H9 (cell line): Measurements from ENCODE around the gene TSGA10. TPM values are rescaled to one million over a fixed set of nuclear protein-coding genes. Genes with fewer than 3 reads are reported as not detected.
A peak's percentile ranks its signal among the peaks of the same experiment; 100 is the strongest.

Experiments
- DNase-seq: peaks from one replicate; pipeline ENCODE4 v3.0.0-alpha.2; 2017
- H2AFZ ChIP-seq: one replicate; pipeline ENCODE4 v1.6.1; 2013; ENCODE audit warnings: mild to moderate bottlenecking, low read length, control low read depth, moderate library complexity
- H2AK5ac ChIP-seq: 2 replicates; pipeline ENCODE4 v1.6.1; 2013; ENCODE audit warnings: low read length, control low read depth, mixed read lengths; ENCODE audit not compliant: insufficient read length
- H2BK120ac ChIP-seq: one replicate; pipeline ENCODE4 v1.6.1; 2013; ENCODE audit warnings: low read depth, mild to moderate bottlenecking, low read length, control low read depth, inconsistent platforms; ENCODE audit not compliant: poor library complexity, severe bottlenecking
- H2BK12ac ChIP-seq: 2 replicates; pipeline ENCODE4 v1.6.1; 2013; ENCODE audit warnings: low read length, control low read depth, mixed read lengths, low read depth; ENCODE audit not compliant: insufficient read length
- H2BK15ac ChIP-seq: 2 replicates; pipeline ENCODE4 v1.6.1; 2013; ENCODE audit warnings: low read depth, low read length, control low read depth
- H2BK20ac ChIP-seq: one replicate; pipeline ENCODE4 v1.6.1; 2013; ENCODE audit warnings: low read depth, mild to moderate bottlenecking, low read length, control low read depth, inconsistent platforms; ENCODE audit not compliant: poor library complexity, severe bottlenecking
- H2BK5ac ChIP-seq: 2 replicates; pipeline ENCODE4 v1.6.1; 2013; ENCODE audit warnings: low read length, control low read depth, mixed read lengths; ENCODE audit not compliant: insufficient read length
- H3K14ac ChIP-seq: 2 replicates; pipeline ENCODE4 v1.6.1; 2013; ENCODE audit warnings: low read length, control low read depth; ENCODE audit not compliant: insufficient read depth
- H3K18ac ChIP-seq: 2 replicates; pipeline ENCODE4 v1.6.1; 2013; ENCODE audit warnings: low read depth, mild to moderate bottlenecking, mixed read lengths, low read length, control low read depth; ENCODE audit not compliant: insufficient read length
- H3K23ac ChIP-seq: 2 replicates; pipeline ENCODE4 v1.6.1; 2013; ENCODE audit warnings: low read length, control low read depth, mixed read lengths, low read depth; ENCODE audit not compliant: insufficient read length
- H3K23me2 ChIP-seq: 2 replicates; pipeline ENCODE4 v1.6.1; 2013; ENCODE audit warnings: low read depth, mild to moderate bottlenecking, mixed read lengths, low read length, control low read depth; ENCODE audit not compliant: insufficient read length, poor library complexity, severe bottlenecking
- H3K27ac ChIP-seq: 2 replicates; pipeline ENCODE4 v1.5.1; 2013; ENCODE audit warnings: low read length, control low read depth, mixed read lengths, low read depth; ENCODE audit not compliant: insufficient read length
- H3K27me3 ChIP-seq: 2 replicates; pipeline ENCODE4 v1.6.1; 2013; ENCODE audit warnings: low read length, control low read depth, inconsistent platforms; ENCODE audit not compliant: insufficient read depth
- H3K4ac ChIP-seq: 2 replicates; pipeline ENCODE4 v1.6.1; 2013; ENCODE audit warnings: low read depth, mild to moderate bottlenecking, control low read depth, inconsistent platforms, low read length, moderate library complexity
- H3K4me1 ChIP-seq: 2 replicates; pipeline ENCODE4 v1.6.1; 2013; ENCODE audit warnings: low read length, control low read depth, inconsistent platforms; ENCODE audit not compliant: insufficient read depth
- H3K4me2 ChIP-seq: 2 replicates; pipeline ENCODE4 v1.6.1; 2013; ENCODE audit warnings: low read length, control low read depth, mixed read lengths; ENCODE audit not compliant: insufficient read length, insufficient read depth
- H3K56ac ChIP-seq: 2 replicates; pipeline ENCODE4 v1.6.1; 2013; ENCODE audit warnings: low read depth, mild to moderate bottlenecking, mixed read lengths, low read length, control low read depth; ENCODE audit not compliant: insufficient read length
- H3K79me1 ChIP-seq: 2 replicates; pipeline ENCODE4 v1.6.1; 2013; ENCODE audit warnings: low read depth, mild to moderate bottlenecking, moderate library complexity, low read length, control low read depth, inconsistent platforms; ENCODE audit not compliant: insufficient read depth, poor library complexity, severe bottlenecking
- H3K79me2 ChIP-seq: 2 replicates; pipeline ENCODE4 v1.6.1; 2013; ENCODE audit warnings: low read length, control low read depth, inconsistent platforms; ENCODE audit not compliant: insufficient read depth
- H3K9ac ChIP-seq: 2 replicates; pipeline ENCODE4 v1.6.1; 2013; ENCODE audit warnings: low read length, control low read depth, mixed read lengths; ENCODE audit not compliant: insufficient read length; ENCODE audit errors: extremely low read depth
- H3K9me3 ChIP-seq: one replicate; pipeline ENCODE4 v1.6.1; 2013; ENCODE audit warnings: low read depth, low read length, inconsistent platforms; ENCODE audit not compliant: control insufficient read depth
- H3T11ph ChIP-seq: one replicate; pipeline ENCODE4 v1.6.1; 2013; ENCODE audit warnings: mild to moderate bottlenecking, low read length, control low read depth, inconsistent platforms
- H4K20me1 ChIP-seq: one replicate; pipeline ENCODE4 v1.6.1; 2013; ENCODE audit not compliant: control insufficient read depth, insufficient read length, insufficient read depth
- H4K5ac ChIP-seq: 2 replicates; pipeline ENCODE4 v1.6.1; 2013; ENCODE audit warnings: low read depth, mild to moderate bottlenecking, mixed read lengths, low read length, control low read depth; ENCODE audit not compliant: insufficient read length
- H4K8ac ChIP-seq: replicated peaks from 2 replicates; pipeline ENCODE4 v1.6.1; 2013; ENCODE audit warnings: low read length, control low read depth, mixed read lengths, low read depth; ENCODE audit not compliant: insufficient read length
- H4K91ac ChIP-seq: 2 replicates; pipeline ENCODE4 v1.6.1; 2013; ENCODE audit warnings: low read depth, mild to moderate bottlenecking, moderate library complexity, mixed read lengths, low read length, control low read depth; ENCODE audit not compliant: insufficient read length
- H3K27ac Mint-ChIP-seq, 3 experiments: 2 replicates in 2 of 3; 3 replicates in 1 of 3; pipeline ENCODE4 v1.8.0; 2020 to 2021; ENCODE audit warnings: mixed read lengths in 3 of 3, mild to moderate bottlenecking in 1 of 3, moderate library complexity in 1 of 3
- H3K27me3 Mint-ChIP-seq: 2 replicates; pipeline ENCODE4 v1.8.0; 2021; ENCODE audit warnings: low read depth, mild to moderate bottlenecking, moderate library complexity, mixed read lengths
- H3K36me3 Mint-ChIP-seq, 3 experiments: 2 replicates in 2 of 3; 3 replicates in 1 of 3; pipeline ENCODE4 v1.8.0; 2020 to 2021; ENCODE audit warnings: low read depth in 3 of 3, mixed read lengths in 3 of 3; ENCODE audit not compliant: insufficient read depth in 1 of 3
- H3K4me1 Mint-ChIP-seq, 2 experiments: 2 replicates each; pipeline ENCODE4 v1.8.0; 2020; ENCODE audit warnings: mixed read lengths in 2 of 2
- H3K4me3 Mint-ChIP-seq, 2 experiments: 2 replicates in 1 of 2; 3 replicates in 1 of 2; pipeline ENCODE4 v1.8.0; 2020 to 2021; ENCODE audit warnings: mild to moderate bottlenecking in 2 of 2, mixed read lengths in 2 of 2, moderate library complexity in 1 of 2
- H3K9me3 Mint-ChIP-seq, 2 experiments: 2 replicates in 1 of 2; 3 replicates in 1 of 2; pipeline ENCODE4 v1.8.0; 2020; ENCODE audit warnings: mild to moderate bottlenecking in 2 of 2, mixed read lengths in 2 of 2, moderate library complexity in 1 of 2
- CTCF ChIP-seq: fragments of 200-600 bp; sonication (generic); conservative IDR thresholded peaks from 3 replicates; pipeline ENCODE4 v1.8.0; 2021; ENCODE audit warnings: antibody characterized with exemption, mild to moderate bottlenecking
- WGBS: extraction: QIAGEN DNeasy Blood & Tissue Kit; methylation state at CpG from one replicate; pipeline ENCODE4 v1.1.7; 2013; ENCODE audit warnings: missing lambda C conversion rate, low lambda C conversion rate, mixed read lengths; ENCODE audit not compliant: insufficient read length; ENCODE audit errors: extremely low coverage; 5-methylcytosine and 5-hydroxymethylcytosine counted together
- long read RNA-seq: library from polyadenylated mRNA; unstranded; transcript quantifications from one replicate; pipeline ENCODE4 v2.0.0, GENCODE V29; 2020
- total RNA-seq: library from RNA; stranded (reverse); gene quantifications from 2 replicates; pipeline ENCODE4 v1.2.1, GENCODE V29; 2021

The TSGA10 gene
- total RNA-seq, result 6.1 and 6.3 TPM in 2 replicates
- long read RNA-seq, partial matches to known transcripts, result 5 of 13 reads
- long read RNA-seq, other reads (novel, unspliced or antisense), result 8 of 13 reads

- Histone ChIP-seq H3K9ac (peak within 1 kb of the TSS; percentile 51), H4K8ac (no peak within 1 kb of the TSS), H2BK12ac (no peak within 1 kb of the TSS), H3K27me3 (no peaks in the 10 kb centered on the region), H2AK5ac (no peak within 1 kb of the TSS), H2AFZ (peak within 1 kb of the TSS; percentile 26), H4K20me1 (peaks cover 2% of the 10 kb centered on the region), H3K14ac (peak within 1 kb of the TSS; percentile 87), H3K4me2 (peak within 1 kb of the TSS; percentile 89), H2BK15ac (no peak within 1 kb of the TSS), H3K23me2 (peaks cover 14% of the 10 kb centered on the region), H4K5ac (no peak within 1 kb of the TSS), H3K9me3 (no peaks in the 10 kb centered on the region), H3K4me1 (0 out of 2 replicates have a peak, but pooled peaks cover 2% of the 10 kb centered on the region), H3K79me2 (no peaks in the 10 kb centered on the region), H2BK20ac (no peak within 1 kb of the TSS), H3K23ac (no peak within 1 kb of the TSS), H3K27ac (no peak within 1 kb of the TSS), H2BK5ac (no peak within 1 kb of the TSS), H3K56ac (no peak within 1 kb of the TSS), H3T11ph (no peak within 1 kb of the TSS), H3K79me1 (no peaks in the 10 kb centered on the region), H3K18ac (peak within 1 kb of the TSS; percentile 60), H3K4ac (no peak within 1 kb of the TSS), H4K91ac (no peak within 1 kb of the TSS), H2BK120ac (no peak within 1 kb of the TSS)
- Mint-ChIP-seq H3K4me1 (peaks cover 15 to 20% of the 10 kb centered on the region in 2 experiments), H3K27me3 (no peaks in the 10 kb centered on the region), H3K36me3 (peaks cover 10 to 24% (median 17%) of the 10 kb centered on the region in 3 experiments; a peak in 6 of 7 replicates), H3K27ac (peak within 1 kb of the TSS; percentile 33 to 97 (median 96); a peak in 6 of 7 replicates), H3K4me3 (peak within 1 kb of the TSS; percentile 87 to 93), H3K9me3 (no peaks in the 10 kb centered on the region)
- peak; percentile 86 for DNase-seq
- TF ChIP-seq CTCF, result peak; percentile 36; the same call in 2 of the 3 replicates
- WGBS, result no CpG with 5 or more reads among the region's 70 CpGs
Measured at GRCh38 chr2:99154643-99155536, at the start of gene TSGA10, which contains the start of gene LIPT1. TSS of gene TSGA10 (minus strand) at chr2:99154942. CDS start at chr2:99109439, 45,503 bp downstream. TSS of gene LIPT1 (plus strand) at chr2:99154967. CDS start at chr2:99161958, 6,991 bp downstream.
